ENCODE data around the gene GANC. TPM values are rescaled to one million over a fixed set of nuclear protein-coding genes. Genes with fewer than 3 reads are reported as not detected.

GANC gene
- total RNA-seq: 13.4 and 19.7 TPM in 2 replicates

DNA sequence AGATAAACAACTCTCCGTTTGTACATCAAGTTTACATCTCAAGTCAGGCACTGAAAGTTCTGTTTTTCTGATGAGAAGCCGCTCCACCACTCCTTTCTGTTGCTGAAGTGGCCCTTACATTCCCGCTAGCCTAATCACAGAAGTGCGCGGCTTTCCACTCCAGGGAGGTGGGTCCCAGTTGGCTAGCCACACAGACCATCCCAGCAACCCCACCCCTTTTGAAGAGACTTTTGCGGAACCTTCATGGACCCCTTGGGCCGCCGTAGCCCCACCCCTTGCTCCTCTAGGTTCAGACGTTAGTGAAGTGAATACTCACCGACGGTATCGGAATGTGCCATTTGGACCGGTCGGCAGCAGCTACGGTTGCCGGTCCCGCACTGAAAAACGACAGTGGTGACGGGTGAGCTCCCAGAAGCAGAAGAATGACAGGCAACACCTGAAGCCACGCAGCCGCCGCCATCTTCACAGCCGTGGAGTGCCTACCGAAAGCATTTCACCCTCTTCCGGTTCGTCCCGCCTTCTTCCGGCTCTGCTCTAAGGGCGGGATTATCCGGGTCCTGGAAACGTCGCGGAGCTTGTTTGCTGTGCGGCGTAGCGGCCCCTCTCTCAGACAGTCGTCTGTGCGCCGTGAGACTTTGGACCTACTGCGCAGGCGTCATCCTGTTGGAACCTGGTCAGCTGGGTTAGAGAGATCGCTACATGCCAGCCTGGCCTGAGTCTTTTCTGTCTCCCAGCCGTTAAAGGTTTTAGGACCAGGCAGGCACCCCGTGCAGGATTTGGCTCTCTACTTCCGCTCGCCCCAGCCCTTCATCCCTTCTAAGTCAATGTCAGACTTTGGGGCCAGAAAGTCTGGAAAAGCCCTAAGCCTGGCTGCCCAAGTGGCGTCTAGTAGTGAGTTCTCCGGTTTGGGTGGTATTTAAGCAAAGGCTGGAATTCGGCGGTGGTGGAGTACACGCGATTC lies at the start of gene GANC, which contains the start of gene TMEM87A:
Gene GANC, plus strand, starts transcription at position 263 of the 961 bp plus-strand sequence. CDS start 1,281 bp downstream, outside the sequence.
Gene TMEM87A, minus strand, starts transcription at position 495 of the 961 bp plus-strand sequence. Its CDS starts 35 bp downstream, at position 460.

DNA sequence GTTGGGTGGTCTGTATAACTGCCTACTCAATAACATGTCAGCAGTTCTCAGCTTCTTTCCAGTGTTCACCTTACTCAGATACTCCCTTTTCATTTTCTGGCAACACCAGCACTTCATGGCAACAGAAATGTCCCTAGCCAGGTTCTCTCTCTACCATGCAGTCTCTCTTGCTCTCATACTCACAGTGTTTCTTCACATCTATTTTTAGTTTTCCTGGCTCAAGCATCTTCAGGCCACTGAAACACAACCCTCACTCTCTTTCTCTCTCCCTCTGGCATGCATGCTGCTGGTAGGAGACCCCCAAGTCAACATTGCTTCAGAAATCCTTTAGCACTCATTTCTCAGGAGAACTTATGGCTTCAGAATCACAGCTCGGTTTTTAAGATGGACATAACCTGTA lies 86.2 kb downstream of the GANC start, which contains the start of gene CAPN3:
Gene CAPN3, plus strand, starts transcription at position 253 of the 400 bp plus-strand sequence. CDS start 305 bp downstream, outside the sequence.

Other genes with a start within 250 kb of the GANC start
- gene PLA2G4D, start 178.6 kb upstream of the GANC start, total RNA-seq: under 0.01 TPM in 1 of 2 replicates, not detected in the other
- gene PLA2G4F, start 116.6 kb upstream of the GANC start, total RNA-seq: not detected in 2 replicates
- gene VPS39, start 64.9 kb upstream of the GANC start, total RNA-seq: 37.6 and 45.4 TPM in 2 replicates
- 61.2 and 63.1 TPM in 2 replicates for gene TMEM87A, start 232 bp downstream of the GANC start, total RNA-seq
- 0.77 and 2.0 TPM in 2 replicates for gene CAPN3, start 86.3 kb downstream of the GANC start, total RNA-seq
- gene ZNF106, start 217.9 kb downstream of the GANC start, total RNA-seq: 59.2 and 73.6 TPM in 2 replicates
- gene SNAP23, start 222.4 kb downstream of the GANC start, total RNA-seq: 110 and 164 TPM in 2 replicates

Measured in regular cardiac myocyte (primary cell).